Activated T-helper 9 cell treated with anti-CD3 and anti-CD28 coated beads, Interleukin-2, amount 50 U/mL, for 16 hours (primary cell): ENCODE measurements around the gene TAOK2.
"Not testable (repeated sequence)": the region's sequence is repeated elsewhere in the genome, so short reads cannot be mapped to it uniquely, and the experiment has no call there.

Source experiments
- DNase-seq: peaks from one replicate; pipeline ENCODE4 v3.0.0-alpha.2; 2020; ENCODE audit warnings: low read depth

The TAOK2 gene

GRCh38 chr16:30025156-30025555 lies 51.5 kb downstream of the TAOK2 start:
- no peak for DNase-seq

GRCh38 chr16:30025574-30025973 lies 51.9 kb downstream of the TAOK2 start:
- no peak for DNase-seq

GRCh38 chr16:30026449-30026848 lies 52.8 kb downstream of the TAOK2 start:
- no peak for DNase-seq

GRCh38 chr16:30027588-30028437 lies 54.1 kb downstream of the TAOK2 start:
- no peak for DNase-seq

GRCh38 chr16:30028438-30029076 lies 54.9 kb downstream of the TAOK2 start:
- DNase-seq = no peak

GRCh38 chr16:30030011-30030685 lies 56.5 kb downstream of the TAOK2 start:
- DNase-seq = no peak

GRCh38 chr16:30030841-30031413 lies 57.3 kb downstream of the TAOK2 start, which contains the start of gene TLCD3B:
Gene TLCD3B, minus strand, starts transcription at chr16:30031271. Its CDS starts 744 bp downstream, at chr16:30030527.
- DNase-seq = no peak

- DNase-seq = no peak
Measured at GRCh38 chr16:30031477-30031918, 57.8 kb downstream of the TAOK2 start.

- peak; percentile 41 for DNase-seq
Measured at GRCh38 chr16:30032083-30032819, 58.6 kb downstream of the TAOK2 start.

- no peak for DNase-seq
Measured at GRCh38 chr16:30033270-30033669, 59.6 kb downstream of the TAOK2 start.

- DNase-seq = no peak
Measured at GRCh38 chr16:30040221-30040620, 66.6 kb downstream of the TAOK2 start.

- not testable (repeated sequence) for DNase-seq
Measured at GRCh38 chr16:30040690-30041089, 67.0 kb downstream of the TAOK2 start.

- no peak for DNase-seq
Measured at GRCh38 chr16:30041841-30042240, 68.2 kb downstream of the TAOK2 start.
